Measurements from ENCODE around the gene TTC7B. TPM values are rescaled to one million over a fixed set of nuclear protein-coding genes. Genes with fewer than 3 reads are reported as not detected.

The TTC7B gene
- total RNA-seq, 4 donors from 2014 or later, result 19.1 to 87.6 (median 22.1) TPM

GRCh38 chr14:90777358-90777757 is 38.9 kb downstream of the TTC7B start:
- no peak for DNase-seq
- WGBS, 2 donors, result 79 to 83% methylated on average over 2 of the region's 2 CpGs

GRCh38 chr14:90775441-90775840 is 40.8 kb downstream of the TTC7B start:
- no peak for DNase-seq
- H3K27ac ChIP-seq, result peak overlapping the region in 2 of 3 donors; percentile 12 to 74
- no peaks in the 10 kb centered on the region for H3K9me3 ChIP-seq
- WGBS, 2 donors, result 94 to 96% methylated on average over 4 of the region's 4 CpGs
- H3K27me3 ChIP-seq, result no peaks in the 10 kb centered on the region
- H3K4me1 ChIP-seq, result peaks cover 5 to 10% of the 10 kb centered on the region in 2 donors
- peaks cover 0 to 1% of the 10 kb centered on the region in 2 donors for H3K36me3 ChIP-seq
- intact Hi-C loops (cut with DNase I), result no loop called here
- H3K4me3 ChIP-seq (replicated peaks in 1 of 3), result no peak overlapping the region
- TF ChIP-seq CTCF (IDR thresholded peaks at IDR 0.05), result no peak
- no peak for TF ChIP-seq POLR2A (IDR thresholded peaks at IDR 0.05)

More at GRCh38 chr14:90777358-90777757, 38.9 kb downstream of the TTC7B start:
- H3K4me3 ChIP-seq (replicated peaks in 1 of 3), result no peak overlapping the region
- intact Hi-C loops (cut with DNase I), result no loop called here
- no peaks in the 10 kb centered on the region for H3K9me3 ChIP-seq
- no peaks in the 10 kb centered on the region for H3K27me3 ChIP-seq
- TF ChIP-seq CTCF (IDR thresholded peaks at IDR 0.05) (no peak), POLR2A (IDR thresholded peaks at IDR 0.05) (no peak)
- H3K27ac ChIP-seq, result no peak overlapping the region
- H3K4me1 ChIP-seq, result peaks cover 5 to 10% of the 10 kb centered on the region in 2 donors
- peaks cover 0 to 5% of the 10 kb centered on the region in 2 donors for H3K36me3 ChIP-seq

GRCh38 chr14:90774316-90774715 is 41.9 kb downstream of the TTC7B start:
- H3K9me3 ChIP-seq, result no peaks in the 10 kb centered on the region
- H3K27me3 ChIP-seq, result no peaks in the 10 kb centered on the region
- no peaks in the 10 kb centered on the region for H3K36me3 ChIP-seq
- 96 to 98% methylated on average over 5 of the region's 5 CpGs for WGBS, 2 donors
- H3K4me1 ChIP-seq, result peaks cover 5 to 10% of the 10 kb centered on the region in 2 donors
- DNase-seq, result no peak
- intact Hi-C loops (cut with DNase I), result no loop called here
- H3K4me3 ChIP-seq (replicated peaks in 1 of 3), result no peak overlapping the region
- H3K27ac ChIP-seq, result no peak overlapping the region
- no peak for TF ChIP-seq CTCF (IDR thresholded peaks at IDR 0.05)
- no peak for TF ChIP-seq POLR2A (IDR thresholded peaks at IDR 0.05)

- no peak for DNase-seq
- H3K27me3 ChIP-seq, result no peaks in the 10 kb centered on the region
- no peak overlapping the region for H3K27ac ChIP-seq
- no peaks in the 10 kb centered on the region for H3K9me3 ChIP-seq
- intact Hi-C loops (cut with DNase I), result no loop called here
- WGBS, 2 donors, result 83 to 92% methylated on average over 4 of the region's 4 CpGs
- peaks cover 5 to 10% of the 10 kb centered on the region in 2 donors for H3K4me1 ChIP-seq
- no peaks in the 10 kb centered on the region for H3K36me3 ChIP-seq
- no peak overlapping the region for H3K4me3 ChIP-seq (replicated peaks in 1 of 3)
- TF ChIP-seq CTCF (IDR thresholded peaks at IDR 0.05) (no peak), POLR2A (IDR thresholded peaks at IDR 0.05) (no peak)
Observed at GRCh38 chr14:90773705-90774104, 42.5 kb downstream of the TTC7B start.

GRCh38 chr14:90773196-90773486 is 43.1 kb downstream of the TTC7B start:
- intact Hi-C loops (cut with DNase I), result no loop called here
- 86 to 93% methylated on average over 1 of the region's 1 CpG for WGBS, 2 donors

More at GRCh38 chr14:90773196-90773486, 43.1 kb downstream of the TTC7B start:
- Histone ChIP-seq H3K4me1 (peaks cover 5 to 10% of the 10 kb centered on the region in 2 donors), H3K9me3 (no peaks in the 10 kb centered on the region), H3K27ac (no peak overlapping the region), H3K36me3 (no peaks in the 10 kb centered on the region), H3K27me3 (no peaks in the 10 kb centered on the region), H3K4me3 (replicated peaks in 1 of 3) (no peak overlapping the region)
- TF ChIP-seq CTCF (IDR thresholded peaks at IDR 0.05), result no peak
- no peak for TF ChIP-seq POLR2A (IDR thresholded peaks at IDR 0.05)
- DNase-seq, result no peak
